HG03095 (cell line): ENCODE measurements around the gene BCAS4.
"Not testable (repeated sequence)": the region's sequence is repeated elsewhere in the genome, so short reads cannot be mapped to it uniquely, and the experiment has no call there.

Experiments used
- ATAC-seq: cut with Tn5 transposase; IDR thresholded peaks from one replicate; pipeline ENCODE4 v1.9.1; 2021; ENCODE audit warnings: moderate library complexity; ENCODE audit not compliant: unreplicated experiment

BCAS4 gene

DNA sequence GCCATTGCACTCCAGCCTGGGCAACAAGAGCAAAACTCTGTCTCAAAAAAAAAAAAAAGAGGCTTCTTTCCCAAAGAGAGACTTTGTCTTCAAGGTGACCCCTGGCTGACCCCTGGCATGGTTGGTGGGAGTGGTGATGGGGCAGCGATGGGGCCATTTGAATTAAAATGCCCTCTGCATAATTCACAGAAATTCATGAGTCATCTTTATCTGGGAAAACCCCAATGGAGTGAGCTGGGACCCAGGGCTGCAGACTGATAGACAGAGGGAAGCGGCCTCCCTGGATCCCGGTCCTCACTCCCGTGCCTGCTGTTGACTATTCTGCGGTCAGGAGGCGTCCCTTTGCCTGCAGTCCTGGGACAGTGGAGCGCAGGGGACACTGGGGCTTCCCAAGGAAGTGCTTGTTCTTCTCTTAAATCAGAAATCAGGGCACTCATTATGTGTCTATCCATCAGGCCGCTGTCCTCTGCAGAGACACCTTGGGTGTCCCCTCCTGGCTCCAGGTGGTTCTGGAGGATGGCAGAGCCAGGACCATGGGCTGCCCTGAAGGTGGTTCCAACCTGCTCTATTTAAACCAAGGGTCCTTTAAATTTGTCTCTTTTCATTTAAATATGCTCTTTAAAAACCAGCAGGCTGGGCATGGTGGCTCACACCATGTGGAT is 23.3 kb upstream of the BCAS4 start:
- ATAC-seq, result not testable (repeated sequence)

DNA sequence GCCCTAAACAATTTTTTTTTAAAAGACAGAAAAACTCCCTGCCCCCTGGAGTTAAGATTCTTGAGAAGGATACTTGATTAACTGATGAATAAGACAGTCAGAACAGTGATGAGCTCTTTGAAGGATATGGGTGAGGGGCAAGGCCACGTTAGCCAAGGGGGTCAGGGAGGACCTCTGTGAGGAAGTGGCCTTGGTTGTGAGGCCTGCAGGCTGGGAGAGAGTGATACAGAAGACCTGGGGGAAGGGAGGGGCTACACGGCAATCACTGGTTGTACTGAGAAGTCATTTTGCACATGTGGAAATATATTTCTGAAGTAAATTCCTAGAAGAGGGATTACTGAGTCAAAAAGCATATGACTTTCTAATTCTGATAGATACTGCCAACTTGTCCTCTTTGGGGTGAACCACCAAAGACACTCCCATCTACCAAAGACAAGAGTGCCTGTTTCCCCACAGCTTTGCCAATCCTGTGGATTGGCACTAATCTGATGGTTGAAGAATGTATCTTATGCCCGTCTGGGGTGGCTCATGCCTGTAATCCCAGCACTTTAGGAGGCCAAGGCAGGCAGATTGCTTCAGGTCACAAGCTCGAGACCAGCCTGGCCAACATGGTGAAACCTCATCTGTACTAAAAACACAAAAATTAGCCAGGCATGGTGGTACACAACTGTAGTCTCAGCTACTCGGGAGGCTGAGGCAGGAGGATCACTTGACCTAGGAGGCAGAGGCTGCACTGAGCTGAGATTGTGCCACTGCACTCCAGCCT is 22.3 kb upstream of the BCAS4 start:
- no peak for ATAC-seq

DNA sequence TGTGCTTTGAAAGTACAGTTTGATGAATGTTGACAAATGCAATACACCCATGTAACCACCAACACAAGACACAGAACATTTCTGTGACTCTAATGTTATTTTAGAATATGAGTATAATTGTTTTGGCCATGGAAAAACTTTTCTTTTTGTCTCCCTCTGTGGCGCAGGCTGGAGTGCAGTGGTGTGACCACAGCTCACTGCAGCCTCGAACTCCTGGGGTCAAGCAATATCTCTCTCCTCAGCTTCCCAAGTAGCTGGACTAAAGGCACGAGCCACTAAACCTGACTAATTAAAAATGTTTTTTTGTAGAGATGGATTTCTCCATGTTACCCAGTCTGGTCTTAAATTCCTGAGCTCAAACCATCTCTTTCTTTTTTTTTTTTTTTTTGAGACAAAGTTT is 20.3 kb upstream of the BCAS4 start:
- ATAC-seq, result no peak

DNA sequence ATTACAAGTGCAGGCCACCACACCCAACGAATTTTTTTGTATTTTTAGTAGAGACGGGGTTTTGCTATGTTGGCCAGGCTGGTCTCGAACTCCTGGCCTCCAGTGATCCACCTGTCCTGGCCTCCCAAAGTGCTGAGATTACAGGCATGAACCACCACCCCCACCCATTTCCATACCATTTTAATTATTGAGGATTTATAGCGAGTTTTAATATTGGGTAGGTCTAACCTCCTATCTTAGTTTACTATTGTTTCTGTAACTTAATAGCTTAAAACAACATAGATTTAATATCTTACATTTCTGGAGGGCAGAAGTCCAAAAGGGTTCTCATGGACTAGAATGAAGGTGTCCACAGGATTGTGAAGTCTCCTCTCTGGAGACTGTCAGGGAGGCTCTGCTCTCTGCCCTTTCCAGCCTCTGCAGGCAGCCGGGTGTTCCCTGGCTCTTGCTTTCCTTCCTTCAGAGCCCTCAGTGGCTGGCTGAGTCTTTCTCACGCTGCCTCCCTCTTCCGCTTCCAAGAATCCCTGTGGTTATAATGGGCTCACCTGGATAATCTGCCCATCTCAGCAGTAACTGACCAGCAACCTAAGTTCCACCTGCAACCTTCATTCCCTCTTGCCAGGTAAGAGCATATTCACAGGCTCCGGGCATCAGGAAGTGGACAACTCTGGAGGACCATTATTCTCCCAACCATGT is 18.6 kb upstream of the BCAS4 start:
- no peak for ATAC-seq

DNA sequence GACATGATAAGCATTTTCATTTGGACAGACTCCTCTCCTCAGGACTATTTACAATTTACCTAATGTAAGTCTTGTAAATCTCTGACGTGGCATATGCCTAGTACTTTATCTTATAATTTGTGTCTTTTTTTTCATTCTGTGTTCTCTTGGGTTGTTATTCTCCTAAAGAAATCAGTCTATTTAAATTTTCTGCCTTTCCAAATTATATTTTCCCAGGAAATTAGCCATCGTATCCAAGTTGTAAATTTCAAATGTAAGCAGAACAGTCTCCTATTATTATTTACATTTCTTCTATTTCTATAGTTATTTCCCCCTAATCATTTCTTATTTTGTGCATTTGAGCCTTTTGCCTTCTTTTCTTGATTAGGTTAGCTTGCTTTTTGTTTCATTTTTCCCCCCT is 17.5 kb upstream of the BCAS4 start:
- no peak for ATAC-seq

DNA sequence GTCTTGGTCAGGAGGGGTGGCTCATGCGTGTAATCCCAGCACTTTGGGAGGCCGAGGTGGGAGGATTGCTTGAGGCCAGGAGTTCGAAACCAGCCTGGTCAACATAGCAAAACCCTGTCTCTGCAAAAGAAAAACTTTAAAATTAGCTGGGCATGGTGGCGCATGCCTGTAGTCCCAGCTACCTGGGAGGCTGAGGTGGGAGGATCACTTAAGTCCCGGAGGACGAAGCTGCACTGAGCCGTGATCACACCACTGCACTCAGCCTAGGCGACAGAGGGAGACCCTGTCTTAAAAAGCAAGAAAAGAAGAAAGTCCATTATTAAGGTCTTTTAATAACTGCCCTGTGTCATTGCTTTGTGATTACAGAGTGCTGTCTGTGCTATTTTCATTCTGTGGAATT is 15.9 kb upstream of the BCAS4 start:
- not testable (repeated sequence) for ATAC-seq

DNA sequence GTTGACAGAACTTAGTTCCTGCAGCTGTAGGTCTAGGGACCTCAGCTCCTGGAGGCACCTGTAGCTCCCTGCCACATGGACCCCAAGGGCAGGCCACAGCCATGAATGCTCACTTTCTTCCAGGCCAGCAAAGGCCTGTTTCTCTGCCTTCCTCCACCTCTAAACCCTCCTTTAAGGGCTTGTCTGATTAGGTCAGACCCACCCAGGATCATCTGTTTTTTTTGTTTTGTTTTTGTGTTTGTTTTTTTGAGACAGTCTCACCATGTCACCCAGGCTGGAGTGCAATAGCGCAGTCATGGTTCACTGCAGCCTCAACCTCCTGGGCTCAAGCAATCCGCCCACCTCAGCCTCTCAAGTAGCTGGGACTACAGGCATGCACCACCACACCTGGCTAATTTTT is 11.5 kb upstream of the BCAS4 start:
- no peak for ATAC-seq

DNA sequence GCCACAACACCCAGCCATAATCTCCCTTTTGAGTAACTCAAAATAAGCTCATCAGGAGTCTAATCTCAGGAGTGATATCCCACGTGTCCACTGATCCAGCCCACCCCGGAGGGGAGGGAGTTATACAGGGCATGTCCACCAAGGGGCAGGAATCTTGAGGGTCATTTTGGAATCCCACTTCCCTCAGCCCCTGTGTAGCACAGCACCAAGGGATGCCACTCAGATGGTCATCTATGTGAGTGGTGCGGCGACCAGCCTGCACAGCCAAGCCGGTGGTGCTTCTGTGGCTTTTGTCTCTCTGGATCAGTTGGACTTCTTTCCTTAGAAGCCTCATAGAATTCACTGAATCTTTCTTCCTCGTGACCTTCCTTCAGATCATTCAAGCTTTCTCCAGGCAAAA is 11.0 kb upstream of the BCAS4 start:
- ATAC-seq, result no peak

DNA sequence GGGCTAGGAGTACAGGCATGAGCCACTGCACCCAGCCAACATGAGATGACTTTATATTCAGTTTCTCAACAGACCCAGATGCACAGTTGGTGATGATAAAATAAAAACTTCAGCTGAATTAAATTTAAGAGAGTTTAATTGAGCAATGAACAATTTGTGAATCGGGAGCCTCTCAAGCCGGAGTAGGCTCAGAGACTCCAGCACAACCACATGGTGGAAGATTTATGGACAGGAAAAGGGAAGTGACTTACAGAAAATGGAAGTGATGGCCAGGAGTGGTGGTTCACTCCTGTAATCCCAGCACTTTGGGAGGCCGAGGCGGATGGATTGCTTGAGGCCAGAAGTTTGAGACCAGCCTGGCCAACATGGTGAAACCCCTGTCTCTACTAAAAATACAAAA is 10.4 kb upstream of the BCAS4 start:
- no peak for ATAC-seq

DNA sequence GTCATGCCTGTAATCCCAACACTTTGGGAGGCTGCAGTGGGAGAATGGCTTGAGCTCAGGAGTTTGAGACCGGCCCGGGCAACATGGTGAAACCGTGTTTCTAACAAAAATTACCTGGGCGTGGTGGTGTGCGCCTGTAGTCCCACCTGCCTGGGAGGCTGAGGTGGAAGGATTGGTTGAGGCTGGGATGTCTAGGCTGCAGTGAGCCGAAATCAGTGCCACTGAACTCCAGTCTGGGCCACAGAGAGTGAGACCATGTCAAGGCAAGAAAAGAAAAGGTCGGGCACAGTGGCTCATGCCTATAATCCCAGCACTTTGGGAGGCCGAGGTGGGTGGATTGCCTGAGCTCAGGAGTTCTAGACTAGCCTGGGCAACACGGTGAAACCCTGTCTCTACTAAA is 8.2 kb upstream of the BCAS4 start:
- no peak for ATAC-seq

DNA sequence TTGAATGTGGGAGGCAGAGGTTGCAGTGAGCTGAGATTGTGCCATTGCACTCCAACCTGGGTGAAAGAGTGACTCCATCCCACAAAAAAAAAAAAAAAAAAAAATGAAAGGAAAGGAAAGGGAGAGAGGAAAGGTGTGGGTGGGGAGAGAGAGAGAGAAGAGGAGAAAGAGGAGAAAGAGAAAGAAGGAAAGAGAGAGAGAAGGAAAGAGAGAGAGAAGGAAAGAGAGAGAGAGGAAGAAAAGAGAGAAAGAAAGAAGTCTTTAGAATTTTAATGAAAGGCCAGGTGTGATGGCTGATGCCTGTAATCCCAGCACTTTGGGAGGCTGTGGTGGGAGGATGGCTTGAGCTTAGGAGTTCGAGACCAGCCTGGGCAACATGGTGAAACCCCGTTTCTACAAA is 7.7 kb upstream of the BCAS4 start:
- ATAC-seq, result no peak

DNA sequence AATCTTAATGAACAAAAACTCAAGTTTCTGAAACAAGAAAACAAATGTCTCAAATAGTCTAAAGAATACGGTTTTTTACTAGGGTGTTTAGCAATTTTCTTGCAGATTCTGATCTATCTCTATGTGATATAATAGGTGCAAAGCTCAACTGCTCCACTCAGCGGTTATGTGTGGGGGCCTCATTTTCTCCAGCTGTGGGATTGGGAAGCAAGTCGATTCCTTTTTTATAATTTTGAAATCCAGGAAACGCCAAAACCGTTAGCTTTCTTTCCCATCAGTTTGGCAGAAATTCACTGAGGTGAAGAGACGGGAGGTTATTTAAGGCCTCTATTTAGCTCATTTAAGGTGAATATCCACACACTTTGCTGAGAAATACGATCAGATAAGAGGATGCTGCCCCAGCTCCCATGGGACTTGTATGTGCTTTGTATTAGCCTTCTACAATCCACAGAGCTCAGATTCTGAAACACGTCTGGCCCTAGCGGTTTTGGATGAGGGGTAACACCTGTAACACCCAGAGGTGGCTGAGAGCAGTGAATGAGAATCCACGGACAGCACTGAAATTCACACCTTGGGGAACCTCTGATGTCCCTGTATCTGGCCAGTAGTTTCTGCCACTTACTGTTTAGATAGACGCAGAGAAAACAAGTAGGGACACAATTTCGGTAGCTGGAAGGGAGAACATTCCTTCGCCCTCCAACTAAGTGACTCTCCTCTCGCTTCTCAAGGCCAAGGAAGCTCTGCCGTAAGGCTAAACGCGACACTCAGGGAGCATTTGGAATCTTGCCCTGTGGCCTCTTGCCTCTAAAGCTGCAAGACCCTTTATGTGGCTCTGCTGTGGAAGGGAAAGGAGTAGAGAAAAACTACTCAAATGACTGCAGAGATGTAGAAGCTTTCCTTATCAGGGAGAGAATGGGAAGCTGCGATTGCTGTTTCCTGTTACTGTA is 6.5 kb upstream of the BCAS4 start:
- ATAC-seq, result no peak

DNA sequence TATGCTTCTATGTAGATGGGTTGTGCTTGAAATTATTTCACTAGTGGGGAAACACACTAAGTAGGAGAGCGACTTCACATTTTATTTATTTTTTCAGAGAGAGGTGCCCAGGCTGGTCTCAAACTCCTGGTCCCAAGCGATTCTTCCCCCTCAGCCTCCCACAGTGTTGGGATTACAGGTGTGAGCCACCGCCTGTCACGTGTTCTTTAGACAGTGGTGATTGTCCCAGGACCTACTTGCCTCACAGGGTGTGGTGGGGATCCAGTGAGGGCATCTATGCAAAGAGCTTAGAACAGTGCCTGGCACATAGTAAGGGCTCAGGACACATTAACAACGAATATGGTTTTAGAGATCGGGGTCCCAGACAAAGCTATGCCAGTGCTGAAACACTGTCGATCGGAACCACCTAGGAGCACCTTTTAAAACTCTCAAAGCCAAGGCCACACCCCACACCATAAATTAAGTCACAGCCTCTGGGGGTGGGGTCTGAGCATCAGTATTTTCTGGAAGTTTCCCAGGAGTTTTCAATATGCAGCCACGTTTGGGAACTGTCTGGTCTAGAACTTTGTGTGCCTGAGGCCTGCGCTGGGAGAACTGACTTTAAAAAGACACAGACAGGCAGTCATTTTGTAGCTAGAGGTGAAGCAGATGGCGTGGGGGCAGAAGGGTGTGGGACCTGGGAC is 4.8 kb upstream of the BCAS4 start:
- no peak for ATAC-seq

DNA sequence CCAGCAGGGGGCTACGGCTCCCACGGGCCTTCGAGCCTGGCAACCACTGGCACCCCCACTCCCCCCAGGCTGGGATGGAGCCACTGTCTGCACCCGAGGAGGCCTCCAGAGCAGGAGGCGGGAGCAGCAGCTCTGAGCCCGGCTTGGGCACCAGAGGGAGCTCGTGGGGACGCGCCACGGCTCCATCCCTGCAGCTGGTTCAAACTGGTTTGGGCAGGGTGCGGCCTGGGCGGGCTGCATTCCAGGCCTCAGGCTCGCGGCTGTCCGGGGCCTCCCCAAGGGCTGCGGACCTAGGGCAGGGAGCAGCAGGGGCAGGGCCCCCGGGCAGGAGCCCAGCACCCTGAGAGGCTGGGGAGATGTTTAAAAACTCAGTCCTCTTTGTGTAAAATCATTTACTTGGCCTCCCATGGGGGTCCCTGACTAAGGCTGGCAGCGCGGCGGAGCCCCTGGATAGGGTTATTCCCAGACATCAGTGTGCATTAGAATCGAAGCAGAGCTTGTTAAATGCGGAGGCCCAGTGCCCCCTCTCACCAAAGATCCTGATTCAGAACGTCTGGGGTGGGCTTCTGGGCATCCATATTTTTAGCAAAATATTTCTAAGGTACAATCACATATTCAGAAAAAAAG is 4.1 kb upstream of the BCAS4 start:
- ATAC-seq, result peak; percentile 44

DNA sequence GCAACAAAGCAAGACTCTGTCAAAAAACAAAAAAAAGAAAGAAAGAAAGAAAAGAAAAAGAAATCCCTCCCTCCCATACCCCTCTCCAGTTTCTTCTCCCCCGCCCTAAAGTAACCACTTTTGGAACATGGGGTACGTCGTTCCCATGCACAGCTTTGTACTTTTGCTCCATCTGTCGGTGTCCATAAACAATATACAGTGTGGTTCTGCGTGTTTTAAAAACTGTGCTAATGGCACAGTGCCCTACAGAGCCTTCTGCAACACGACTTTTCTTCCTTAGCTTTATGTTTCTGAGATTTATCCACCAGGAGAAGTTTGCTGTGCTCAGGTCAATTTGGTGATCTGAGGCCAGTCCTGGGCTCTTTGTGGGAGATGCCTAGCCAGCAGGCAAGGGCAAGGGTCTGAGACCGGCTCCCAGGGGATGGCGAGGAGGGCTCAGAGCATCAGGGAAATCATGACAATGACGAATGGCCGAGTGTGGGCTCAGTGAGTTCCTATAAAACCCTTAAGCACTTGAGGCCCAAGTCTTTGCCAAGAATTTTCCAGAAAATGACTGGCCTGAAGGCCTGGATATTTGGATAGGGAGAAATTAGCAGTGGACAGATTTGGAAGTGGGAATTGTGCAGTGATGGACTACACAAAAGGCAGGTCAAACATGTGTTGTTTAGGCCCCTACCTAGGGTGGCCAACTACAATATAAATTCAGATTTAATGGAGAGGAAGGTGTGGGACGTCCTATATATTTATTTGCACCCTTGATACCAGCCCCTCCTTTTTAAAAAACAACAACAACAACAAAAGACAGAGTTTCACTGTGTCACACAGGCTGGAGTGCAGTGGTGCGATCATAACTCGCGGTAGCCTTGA is 1.9 kb upstream of the BCAS4 start:
- ATAC-seq, result no peak

DNA sequence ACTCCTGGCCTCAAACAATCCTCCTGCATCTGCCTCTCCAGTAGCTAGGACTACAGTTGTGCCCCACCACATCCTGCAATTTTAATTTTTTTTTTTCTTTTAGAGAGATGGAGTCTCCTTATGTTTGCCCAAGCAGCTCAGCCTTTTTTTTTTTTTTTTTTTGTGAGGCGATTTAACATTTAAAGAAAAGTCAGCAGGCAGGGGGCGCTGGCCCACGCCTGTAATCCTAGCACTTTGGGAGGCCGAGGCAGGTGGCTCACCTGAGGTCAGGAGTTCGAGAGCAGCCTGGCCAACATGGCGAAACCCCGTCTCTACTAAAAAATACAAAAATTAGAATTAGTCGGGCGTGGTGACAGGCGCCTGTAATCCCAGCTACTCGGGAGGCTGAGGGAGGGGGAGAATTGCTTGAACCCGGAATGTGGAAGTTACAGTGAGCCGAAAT is 1.3 kb upstream of the BCAS4 start:
- ATAC-seq, result not testable (repeated sequence)

DNA sequence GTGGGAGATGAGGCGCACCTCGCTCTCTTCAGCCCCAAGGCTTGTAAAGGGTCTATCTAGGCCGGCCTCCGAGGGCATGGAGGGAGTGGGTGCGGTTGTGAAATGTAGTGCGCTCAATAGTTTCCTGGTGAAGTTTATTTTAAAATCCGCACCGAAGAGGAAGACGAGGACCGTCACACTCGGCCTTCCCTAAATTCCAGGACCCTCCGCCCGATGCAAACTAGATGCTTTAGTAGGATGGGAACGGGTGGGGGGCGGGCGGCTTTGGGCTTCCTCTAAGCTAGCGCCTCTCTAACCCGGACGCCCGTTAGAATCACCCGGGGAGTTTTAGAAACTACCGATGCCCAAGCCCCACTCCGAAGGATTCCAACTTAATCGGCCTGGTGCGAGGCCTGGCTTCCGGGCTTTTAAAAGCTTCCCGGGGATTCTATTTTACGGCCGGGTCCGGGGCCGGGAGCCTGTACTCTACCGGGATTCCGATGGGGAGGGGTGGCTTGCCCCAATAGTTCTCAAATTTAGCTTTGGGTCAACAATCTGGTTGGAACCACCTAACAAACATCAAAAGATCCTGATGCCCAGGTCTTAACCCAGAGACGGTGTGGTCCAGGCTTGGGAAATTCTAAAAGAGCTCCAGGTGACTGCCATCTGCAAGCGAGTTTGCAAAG is 548 bp upstream of the BCAS4 start:
- ATAC-seq, result peak; percentile 5

DNA sequence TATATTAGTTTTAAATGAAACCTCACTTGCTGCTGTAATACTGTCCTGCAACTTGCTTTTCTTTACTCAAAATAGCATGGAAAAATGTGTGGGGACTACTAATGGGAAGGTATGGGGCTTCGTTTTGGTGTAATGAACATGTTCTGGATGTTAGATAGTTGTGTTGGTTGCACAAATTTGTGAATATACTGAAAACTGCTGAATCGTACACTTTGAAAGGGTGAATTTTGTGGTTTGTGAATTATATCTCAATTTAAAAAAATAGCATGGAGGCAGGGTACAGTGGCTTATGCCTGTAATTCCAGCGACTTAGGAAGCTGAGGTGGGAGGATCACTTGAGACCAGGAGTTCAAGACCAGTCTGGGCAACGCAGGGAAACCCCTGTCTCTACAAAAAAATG is 2.3 kb downstream of the BCAS4 start:
- no peak for ATAC-seq
